B cell (primary cell): ENCODE results near the gene PRKACB.

ENCODE experiments used
- CTCF ChIP-seq: fragments of 200-600 bp; IDR thresholded peaks from one replicate; pipeline ENCODE4 v1.8.0; 2022; ENCODE audit warnings: antibody characterized with exemption, mild to moderate bottlenecking
- EZH2 ChIP-seq: IDR thresholded peaks from 2 replicates; pipeline ENCODE4 v1.6.1; 2012; ENCODE audit warnings: borderline replicate concordance, low read depth, mild to moderate bottlenecking, moderate library complexity, low read length; ENCODE audit not compliant: insufficient read depth, poor library complexity, severe bottlenecking

- TF ChIP-seq CTCF, result no peak
- no peak for TF ChIP-seq EZH2
These were observed 15.6 kb downstream of the PRKACB start for GRCh38 chr1:84159533-84160240.
